KMS-11 (cell line): Measurements from ENCODE around the gene TPGS2.

Experiments
- H2AFZ ChIP-seq: fragments of 200-600 bp; sonication (generic); 2 replicates; pipeline ENCODE4 v1.6.1; 2016; ENCODE audit warnings: antibody characterized with exemption, mixed run types, low read depth
- H3K27ac ChIP-seq: fragments of 200-600 bp; sonication (generic); 2 replicates; pipeline ENCODE4 v1.6.1; 2016; ENCODE audit warnings: mild to moderate bottlenecking, mixed run types
- H3K27me3 ChIP-seq: fragments of 200-600 bp; sonication (generic); 2 replicates; pipeline ENCODE4 v1.6.1; 2017; ENCODE audit warnings: mild to moderate bottlenecking, low read depth, mixed run types, moderate library complexity; ENCODE audit not compliant: insufficient read depth
- H3K36me3 ChIP-seq: fragments of 200-600 bp; sonication (generic); 2 replicates; pipeline ENCODE4 v1.6.1; 2017; ENCODE audit warnings: mild to moderate bottlenecking, mixed run types; ENCODE audit not compliant: insufficient read depth
- H3K4me1 ChIP-seq: fragments of 200-600 bp; sonication (generic); 2 replicates; pipeline ENCODE4 v1.6.1; 2016; ENCODE audit warnings: mild to moderate bottlenecking, low read depth, mixed run types; ENCODE audit not compliant: poor library complexity, severe bottlenecking
- H3K4me2 ChIP-seq: fragments of 200-600 bp; sonication (generic); 2 replicates; pipeline ENCODE4 v1.7.0; 2016; ENCODE audit warnings: mild to moderate bottlenecking, mixed run types
- H3K4me3 ChIP-seq: fragments of 200-600 bp; sonication (generic); IDR thresholded peaks from 2 replicates; pipeline ENCODE4 v1.6.1; 2017; ENCODE audit warnings: low read depth, low read length, mixed read lengths; ENCODE audit not compliant: insufficient read depth
- H3K79me2 ChIP-seq: fragments of 200-600 bp; sonication (generic); 2 replicates; pipeline ENCODE4 v1.6.1; 2016; ENCODE audit warnings: low read depth, mixed run types; ENCODE audit not compliant: insufficient read depth
- H3K9ac ChIP-seq: fragments of 200-600 bp; sonication (generic); 2 replicates; pipeline ENCODE4 v1.6.1; 2016; ENCODE audit warnings: mild to moderate bottlenecking, mixed run types
- H4K20me1 ChIP-seq: fragments of 200-600 bp; sonication (generic); 2 replicates; pipeline ENCODE4 v1.6.1; 2016; ENCODE audit warnings: mild to moderate bottlenecking, mixed run types; ENCODE audit not compliant: insufficient read depth
- CTCF ChIP-seq: fragments of 200-600 bp; sonication (generic); conservative IDR thresholded peaks from 2 replicates; pipeline ENCODE4 v1.6.1; 2017; ENCODE audit warnings: low read depth, mild to moderate bottlenecking, antibody characterized with exemption, low read length, moderate library complexity, mixed read lengths

TPGS2 gene

GRCh38 chr18:36812678-36813077 lies 16.1 kb downstream of the TPGS2 start:
- H4K20me1 ChIP-seq: peaks cover 6% of the 10 kb centered on the region; the same call in 1 of the 2 replicates
- no peak overlapping the region for H3K9ac ChIP-seq
- H3K79me2 ChIP-seq: no peaks in the 10 kb centered on the region
- H3K27ac ChIP-seq: no peak overlapping the region
- H3K4me3 ChIP-seq: no peak overlapping the region
- no peak overlapping the region for H2AFZ ChIP-seq
- TF ChIP-seq CTCF: no peak
- H3K4me2 ChIP-seq: no peak overlapping the region
- H3K27me3 ChIP-seq: no peaks in the 10 kb centered on the region
- peaks cover 4% of the 10 kb centered on the region for H3K4me1 ChIP-seq
- H3K36me3 ChIP-seq: no peaks in the 10 kb centered on the region; the same call in 1 of the 2 replicates

- Histone ChIP-seq H3K27ac (no peak overlapping the region), H4K20me1 (peaks cover 6% of the 10 kb centered on the region; the same call in 1 of the 2 replicates), H3K27me3 (no peaks in the 10 kb centered on the region), H2AFZ (no peak overlapping the region), H3K4me3 (no peak overlapping the region), H3K4me2 (no peak overlapping the region), H3K36me3 (no peaks in the 10 kb centered on the region; the same call in 1 of the 2 replicates), H3K4me1 (peaks cover 4% of the 10 kb centered on the region), H3K9ac (no peak overlapping the region), H3K79me2 (no peaks in the 10 kb centered on the region)
- no peak for TF ChIP-seq CTCF
Observed at GRCh38 chr18:36811955-36812354, 16.8 kb downstream of the TPGS2 start.

- no peak overlapping the region for H3K9ac ChIP-seq
- H3K79me2 ChIP-seq: no peaks in the 10 kb centered on the region
- no peak overlapping the region for H3K27ac ChIP-seq
- peaks cover 6% of the 10 kb centered on the region; the same call in 1 of the 2 replicates for H4K20me1 ChIP-seq
- H3K36me3 ChIP-seq: no peaks in the 10 kb centered on the region
- H3K4me1 ChIP-seq: peaks cover 4% of the 10 kb centered on the region
- H3K4me2 ChIP-seq: no peak overlapping the region
- H3K27me3 ChIP-seq: no peaks in the 10 kb centered on the region
- no peak overlapping the region for H3K4me3 ChIP-seq
- TF ChIP-seq CTCF: no peak
- no peak overlapping the region for H2AFZ ChIP-seq
Observed at GRCh38 chr18:36811430-36811829, 17.4 kb downstream of the TPGS2 start.

GRCh38 chr18:36809590-36810381 lies 19.0 kb downstream of the TPGS2 start:
- Histone ChIP-seq H3K36me3 (no peaks in the 10 kb centered on the region; the same call in 1 of the 2 replicates), H4K20me1 (peaks cover 6% of the 10 kb centered on the region; the same call in 1 of the 2 replicates), H3K9ac (no peak overlapping the region), H3K4me3 (no peak overlapping the region), H3K27me3 (no peaks in the 10 kb centered on the region), H2AFZ (no peak overlapping the region), H3K4me1 (peaks cover 4% of the 10 kb centered on the region), H3K27ac (no peak overlapping the region), H3K4me2 (no peak overlapping the region), H3K79me2 (no peaks in the 10 kb centered on the region)
- peak; percentile 95 for TF ChIP-seq CTCF
